Measurements from ENCODE around the gene APBB2.

GRCh38 chr4:41067369-41067768 lies 147.0 kb downstream of the APBB2 start:
- TF ChIP-seq POLR2A (IDR thresholded peaks at IDR 0.05), result no peak
- TF ChIP-seq CTCF (IDR thresholded peaks at IDR 0.05), result no peak
